Measurements from ENCODE around the gene SSBP3.
A peak's percentile ranks its signal among the peaks of the same experiment; 100 is the strongest.

Gene SSBP3

GRCh38 chr1:54397090-54397591, 9.1 kb downstream of the SSBP3 start:
- peak; percentile 66 for ATAC-seq
- TF ChIP-seq RARB (CRISPR knock-in tag; IDR thresholded peaks at IDR 0.05), result no peak
- TF ChIP-seq ARNTL (CRISPR knock-in tag; IDR thresholded peaks at IDR 0.05; ENCODE audit: borderline replicate concordance, low read depth), result no peak

GRCh38 chr1:54396261-54396933, 9.8 kb downstream of the SSBP3 start:
- TF ChIP-seq ZNF70 (CRISPR knock-in tag; IDR thresholded peaks at IDR 0.05) (no peak), TOX (CRISPR knock-in tag; IDR thresholded peaks at IDR 0.05; ENCODE audit: borderline replicate concordance) (no peak), CREB5 (CRISPR knock-in tag; IDR thresholded peaks at IDR 0.05; ENCODE audit: low read depth) (no peak), TCF4 (CRISPR knock-in tag; IDR thresholded peaks at IDR 0.05; ENCODE audit: borderline replicate concordance) (no peak), SNAI2 (CRISPR knock-in tag; IDR thresholded peaks at IDR 0.05) (no peak), RARB (CRISPR knock-in tag; IDR thresholded peaks at IDR 0.05) (no peak), ZFP3 (CRISPR knock-in tag; IDR thresholded peaks at IDR 0.05) (no peak), POU6F1 (CRISPR knock-in tag; IDR thresholded peaks at IDR 0.05; ENCODE audit: borderline replicate concordance, low read depth) (no peak), BACH2 (CRISPR knock-in tag; IDR thresholded peaks at IDR 0.05; ENCODE audit: borderline replicate concordance) (no peak), ZC3H10 (CRISPR knock-in tag; IDR thresholded peaks at IDR 0.05) (no peak), PPARA (CRISPR knock-in tag; IDR thresholded peaks at IDR 0.05; ENCODE audit: borderline replicate concordance) (no peak), GLIS3 (CRISPR knock-in tag; IDR thresholded peaks at IDR 0.05) (no peak), TSHZ2 (CRISPR knock-in tag; IDR thresholded peaks at IDR 0.05) (no peak)
- ATAC-seq, result no peak

GRCh38 chr1:54395281-54395934, 10.8 kb downstream of the SSBP3 start:
- TF ChIP-seq BACH2 (CRISPR knock-in tag; IDR thresholded peaks at IDR 0.05; ENCODE audit: borderline replicate concordance) (no peak), GLIS3 (CRISPR knock-in tag; IDR thresholded peaks at IDR 0.05) (no peak), ZNF8 (CRISPR knock-in tag; IDR thresholded peaks at IDR 0.05) (no peak), RARB (CRISPR knock-in tag; IDR thresholded peaks at IDR 0.05) (no peak), CSDC2 (CRISPR knock-in tag; IDR thresholded peaks at IDR 0.05) (no peak), ZNF70 (CRISPR knock-in tag; IDR thresholded peaks at IDR 0.05) (no peak), ZC3H10 (CRISPR knock-in tag; IDR thresholded peaks at IDR 0.05) (no peak)
- no peak for ATAC-seq

- no peak for ATAC-seq
- TF ChIP-seq BACH2 (CRISPR knock-in tag; IDR thresholded peaks at IDR 0.05; ENCODE audit: borderline replicate concordance) (no peak), PATZ1 (CRISPR knock-in tag; IDR thresholded peaks at IDR 0.05; ENCODE audit: borderline replicate concordance) (no peak), TCF4 (CRISPR knock-in tag; IDR thresholded peaks at IDR 0.05; ENCODE audit: borderline replicate concordance) (no peak)
Measured at GRCh38 chr1:54394104-54394503, 12.1 kb downstream of the SSBP3 start.

Measured in SK-N-SH treated with all-trans-retinoic acid at 6 μM for 48 hours (cell line).